GM19239 (cell line): ENCODE results near the gene BRSK2.

Experiments used
- DNase-seq: peaks from one replicate; pipeline ENCODE4 v3.0.0; 2011; ENCODE audit warnings: low spot score; ENCODE audit not compliant: insufficient read length
- FAIRE-seq: peaks from 2 replicates; lab custom pipeline; 2011; peaks lifted over from hg19 to GRCh38; lab: Jason Lieb, UNC

The BRSK2 gene

GRCh38 chr11:1393038-1393710, 3.4 kb downstream of the BRSK2 start:
- FAIRE-seq (no peak), DNase-seq (no peak)

- DNase-seq = no peak
- FAIRE-seq = no peak
Observed at GRCh38 chr11:1394936-1395772, 5.4 kb downstream of the BRSK2 start.

- DNase-seq (no peak), FAIRE-seq (no peak)
Observed at GRCh38 chr11:1395773-1396374, 6.1 kb downstream of the BRSK2 start.

GRCh38 chr11:1396375-1396841, 6.7 kb downstream of the BRSK2 start:
- no peak for FAIRE-seq
- no peak for DNase-seq

- no peak for FAIRE-seq
Observed at GRCh38 chr11:1397146-1397861, 7.6 kb downstream of the BRSK2 start.

GRCh38 chr11:1397862-1398527, 8.3 kb downstream of the BRSK2 start:
- FAIRE-seq (no peak), DNase-seq (no peak)

More at GRCh38 chr11:1397146-1397861, 7.6 kb downstream of the BRSK2 start:
- DNase-seq = no peak

- no peak for DNase-seq
- no peak for FAIRE-seq
Observed at GRCh38 chr11:1398528-1399235, 8.9 kb downstream of the BRSK2 start.

- FAIRE-seq = no peak
- no peak for DNase-seq
Observed at GRCh38 chr11:1399386-1400316, 9.9 kb downstream of the BRSK2 start.

- DNase-seq (no peak), FAIRE-seq (no peak)
Observed at GRCh38 chr11:1400317-1401170, 10.8 kb downstream of the BRSK2 start.

- DNase-seq (no peak), FAIRE-seq (no peak)
Observed at GRCh38 chr11:1401171-1401445, 11.4 kb downstream of the BRSK2 start.

GRCh38 chr11:1401656-1402221, 12.0 kb downstream of the BRSK2 start:
- DNase-seq (peak; percentile 68), FAIRE-seq (no peak)

GRCh38 chr11:1402355-1403077, 12.8 kb downstream of the BRSK2 start:
- FAIRE-seq (no peak), DNase-seq (no peak)

- DNase-seq (no peak), FAIRE-seq (no peak)
Observed at GRCh38 chr11:1403078-1403620, 13.4 kb downstream of the BRSK2 start.

- DNase-seq = no peak
- no peak for FAIRE-seq
Observed at GRCh38 chr11:1403721-1404460, 14.2 kb downstream of the BRSK2 start.

GRCh38 chr11:1404461-1405185, 14.9 kb downstream of the BRSK2 start:
- no peak for FAIRE-seq
- DNase-seq = no peak
